ENCODE data around the gene EPHX1. TPM values are rescaled to one million over a fixed set of nuclear protein-coding genes. Genes with fewer than 3 reads are reported as not detected.
A peak's percentile ranks its signal among the peaks of the same experiment; 100 is the strongest.

Gene EPHX1
- total RNA-seq, 6 donors from 2014 or later: 82.8 to 205 (median 141) TPM

DNA sequence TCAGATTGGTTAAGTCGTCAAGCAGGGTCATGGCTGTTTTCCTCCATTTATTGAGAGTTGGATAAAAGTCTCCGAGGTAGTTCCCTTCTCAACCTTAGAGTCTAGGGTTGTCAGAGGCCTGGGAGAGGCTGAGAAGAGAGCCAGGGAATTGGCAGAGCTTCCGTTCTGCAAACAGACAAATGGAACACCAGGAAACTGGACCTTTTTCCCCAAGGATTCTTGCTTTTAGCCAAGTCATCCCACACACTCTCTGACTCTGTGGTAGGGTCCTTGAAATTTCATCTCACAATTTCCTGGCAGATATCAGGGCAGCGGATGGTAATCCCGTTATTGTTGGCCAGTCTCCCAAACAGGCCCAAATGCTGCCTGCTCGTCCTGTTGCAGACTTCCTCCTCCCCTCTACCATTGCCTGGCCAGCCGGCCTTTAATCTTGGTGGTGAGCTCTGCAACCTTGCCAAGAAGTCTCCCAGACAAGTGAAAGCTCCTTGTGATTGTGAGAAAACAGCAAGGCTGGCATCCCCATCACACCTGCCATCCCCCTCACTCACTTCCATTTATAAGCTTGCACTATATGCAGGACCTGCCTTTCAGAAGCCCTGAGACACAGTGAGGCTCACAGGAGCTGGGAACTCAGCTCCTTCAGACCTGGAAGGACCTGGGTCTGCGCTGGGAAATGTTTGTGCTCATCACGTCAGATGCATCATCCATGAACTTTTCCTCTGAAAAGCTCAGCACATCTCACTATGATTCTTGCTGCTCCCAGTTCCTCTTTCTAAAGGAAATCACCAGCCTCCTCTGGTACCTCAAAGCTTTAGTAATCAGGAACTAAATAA lies 46.0 kb upstream of the EPHX1 start:
- peak in 1 of 2 donors; percentile 7 for ATAC-seq (ENCODE audit: low FRiP score in 2 of 2)
- Histone ChIP-seq H3K9me3 (no peaks in the 10 kb centered on the region), H3K36me3 (no peaks in the 10 kb centered on the region), H3K4me1 (peaks cover 15 to 42% (median 18%) of the 10 kb centered on the region in 4 donors), H3K27ac (peak overlapping the region; percentile 42 to 81 (median 52)), H3K27me3 (no peaks in the 10 kb centered on the region), H3K4me3 (no peak overlapping the region)
- no peak for DNase-seq
- TF ChIP-seq POLR2A (IDR thresholded peaks at IDR 0.05) (no peak), EP300 (IDR thresholded peaks at IDR 0.05) (no peak), POLR2AphosphoS5 (IDR thresholded peaks at IDR 0.05) (no peak)
- TF ChIP-seq, protein P1, sequence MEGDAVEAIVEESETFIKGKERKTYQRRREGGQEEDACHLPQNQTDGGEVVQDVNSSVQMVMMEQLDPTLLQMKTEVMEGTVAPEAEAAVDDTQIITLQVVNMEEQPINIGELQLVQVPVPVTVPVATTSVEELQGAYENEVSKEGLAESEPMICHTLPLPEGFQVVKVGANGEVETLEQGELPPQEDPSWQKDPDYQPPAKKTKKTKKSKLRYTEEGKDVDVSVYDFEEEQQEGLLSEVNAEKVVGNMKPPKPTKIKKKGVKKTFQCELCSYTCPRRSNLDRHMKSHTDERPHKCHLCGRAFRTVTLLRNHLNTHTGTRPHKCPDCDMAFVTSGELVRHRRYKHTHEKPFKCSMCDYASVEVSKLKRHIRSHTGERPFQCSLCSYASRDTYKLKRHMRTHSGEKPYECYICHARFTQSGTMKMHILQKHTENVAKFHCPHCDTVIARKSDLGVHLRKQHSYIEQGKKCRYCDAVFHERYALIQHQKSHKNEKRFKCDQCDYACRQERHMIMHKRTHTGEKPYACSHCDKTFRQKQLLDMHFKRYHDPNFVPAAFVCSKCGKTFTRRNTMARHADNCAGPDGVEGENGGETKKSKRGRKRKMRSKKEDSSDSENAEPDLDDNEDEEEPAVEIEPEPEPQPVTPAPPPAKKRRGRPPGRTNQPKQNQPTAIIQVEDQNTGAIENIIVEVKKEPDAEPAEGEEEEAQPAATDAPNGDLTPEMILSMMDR (IDR thresholded peaks at IDR 0.05): no peak
- WGBS, 2 donors: 33 to 35% methylated on average over 9 of the region's 9 CpGs

DNA sequence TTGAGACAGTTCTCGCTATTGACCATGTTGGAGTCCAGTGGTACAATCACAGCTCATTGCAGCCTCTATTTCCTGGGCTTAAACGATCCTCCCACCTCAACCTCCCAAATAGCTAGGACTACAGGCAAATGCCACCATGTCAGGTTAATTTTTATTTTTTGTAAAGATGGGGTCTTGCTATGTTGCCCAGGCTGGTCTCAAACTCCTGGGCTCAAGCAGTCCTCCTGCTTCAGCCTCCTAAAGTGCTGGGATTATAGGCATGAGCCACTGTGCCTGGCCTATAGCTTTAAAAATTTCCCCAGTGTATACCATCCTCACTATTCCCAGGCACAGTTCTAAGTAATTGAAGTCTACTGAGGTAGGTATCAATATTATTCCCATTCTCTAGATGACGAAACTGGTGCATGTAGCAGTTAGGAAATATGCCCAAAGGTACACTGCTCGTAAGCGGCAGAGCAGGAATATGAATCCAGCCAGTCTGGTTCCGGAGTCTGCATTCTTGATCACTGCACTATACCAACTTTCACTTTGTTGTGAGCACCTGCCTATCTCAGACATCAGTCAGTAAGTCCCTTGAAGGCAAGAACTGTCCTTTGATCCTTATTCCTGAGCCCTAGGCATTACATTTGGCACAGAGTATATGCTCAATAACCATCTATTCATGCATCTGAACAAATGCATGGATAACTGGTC lies 43.8 kb upstream of the EPHX1 start:
- no peak overlapping the region for H3K4me3 ChIP-seq

DNA sequence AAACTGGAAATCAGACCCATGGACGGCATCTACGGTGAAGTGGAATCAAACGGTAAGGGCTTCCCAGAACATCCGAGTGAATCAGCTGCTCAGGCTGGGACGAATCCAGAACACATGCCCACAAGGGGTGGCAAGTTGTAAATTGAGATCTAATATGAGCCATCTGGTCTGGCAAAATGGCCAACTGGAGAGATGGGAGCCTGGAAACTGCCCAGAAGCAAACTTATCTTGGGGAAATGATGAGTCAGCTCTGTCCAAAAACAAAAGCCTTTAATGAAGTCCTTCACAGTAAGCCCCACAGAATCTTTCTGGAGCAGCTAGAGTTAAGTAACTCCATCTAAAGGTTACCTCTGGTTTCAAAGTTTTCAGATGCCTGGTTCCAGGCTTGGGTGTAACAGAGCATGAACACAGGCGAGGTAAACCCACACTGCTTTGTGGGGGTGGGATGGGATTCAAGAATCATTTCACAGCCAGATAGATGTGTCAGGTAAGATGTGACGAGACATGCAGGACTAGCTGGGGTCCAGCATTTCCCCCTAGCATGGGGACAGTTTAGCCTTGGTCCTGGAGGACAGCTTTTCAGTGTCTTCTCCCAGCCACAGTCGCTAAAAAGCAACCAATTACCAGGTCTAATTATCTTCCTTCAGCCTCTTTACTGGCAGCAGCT lies 42.8 kb upstream of the EPHX1 start:
- H3K4me1 ChIP-seq: peaks cover 22 to 57% (median 31%) of the 10 kb centered on the region in 4 donors
- peak in 1 of 2 donors; percentile 57 for ATAC-seq (ENCODE audit: low FRiP score in 2 of 2)

More for the DNA sequence above, 43.8 kb upstream of the EPHX1 start:
- Histone ChIP-seq H3K27me3 (no peaks in the 10 kb centered on the region), H3K4me1 (peaks cover 15 to 48% (median 23%) of the 10 kb centered on the region in 4 donors), H3K36me3 (no peaks in the 10 kb centered on the region), H3K27ac (peak overlapping the region in 2 of 4 donors; percentile 44 to 78), H3K9me3 (no peaks in the 10 kb centered on the region)
- ATAC-seq (ENCODE audit: low FRiP score in 2 of 2): no peak
- WGBS, 2 donors: 89 to 92% methylated on average over 6 of the region's 6 CpGs
- TF ChIP-seq, protein P1 (IDR thresholded peaks at IDR 0.05): no peak
- no peak for TF ChIP-seq POLR2A (IDR thresholded peaks at IDR 0.05)
- TF ChIP-seq POLR2AphosphoS5 (IDR thresholded peaks at IDR 0.05): no peak
- TF ChIP-seq EP300 (IDR thresholded peaks at IDR 0.05): no peak
- DNase-seq: no peak

More for the DNA sequence above, 42.8 kb upstream of the EPHX1 start:
- peak in 1 of 2 donors; percentile 12 for DNase-seq
- TF ChIP-seq, protein P1 (IDR thresholded peaks at IDR 0.05): no peak
- TF ChIP-seq POLR2A (IDR thresholded peaks at IDR 0.05) (no peak), EP300 (IDR thresholded peaks at IDR 0.05) (peak in 1 of 4 donors; percentile 20), POLR2AphosphoS5 (IDR thresholded peaks at IDR 0.05) (peak in 1 of 2 donors; percentile 39)
- peak overlapping the region; percentile 37 to 78 (median 42) for H3K27ac ChIP-seq
- H3K4me3 ChIP-seq: no peak overlapping the region
- WGBS, 2 donors: 72 to 76% methylated on average over 8 of the region's 8 CpGs
- no peaks in the 10 kb centered on the region for H3K9me3 ChIP-seq
- H3K27me3 ChIP-seq: no peaks in the 10 kb centered on the region
- no peaks in the 10 kb centered on the region for H3K36me3 ChIP-seq

Measured in upper lobe of left lung (tissue), 6 donors.